Central memory CD4-positive, alpha-beta T cell (primary cell): ENCODE data around the gene BICDL1.
A peak's percentile ranks its signal among the peaks of the same experiment; 100 is the strongest.
"Not testable (repeated sequence)": the region's sequence is repeated elsewhere in the genome, so short reads cannot be mapped to it uniquely, and the experiment has no call there.

Experiments used
- DNase-seq: peaks from one replicate; pipeline ENCODE4 v3.0.0; 2022
- total RNA-seq, 3 experiments: gene quantifications; one replicate each; lab custom pipeline; 2026; lab: John Stamatoyannopoulos, UW

The BICDL1 gene
- total RNA-seq: 209 to 284 (median 228) reads per million in 3 experiments

DNA sequence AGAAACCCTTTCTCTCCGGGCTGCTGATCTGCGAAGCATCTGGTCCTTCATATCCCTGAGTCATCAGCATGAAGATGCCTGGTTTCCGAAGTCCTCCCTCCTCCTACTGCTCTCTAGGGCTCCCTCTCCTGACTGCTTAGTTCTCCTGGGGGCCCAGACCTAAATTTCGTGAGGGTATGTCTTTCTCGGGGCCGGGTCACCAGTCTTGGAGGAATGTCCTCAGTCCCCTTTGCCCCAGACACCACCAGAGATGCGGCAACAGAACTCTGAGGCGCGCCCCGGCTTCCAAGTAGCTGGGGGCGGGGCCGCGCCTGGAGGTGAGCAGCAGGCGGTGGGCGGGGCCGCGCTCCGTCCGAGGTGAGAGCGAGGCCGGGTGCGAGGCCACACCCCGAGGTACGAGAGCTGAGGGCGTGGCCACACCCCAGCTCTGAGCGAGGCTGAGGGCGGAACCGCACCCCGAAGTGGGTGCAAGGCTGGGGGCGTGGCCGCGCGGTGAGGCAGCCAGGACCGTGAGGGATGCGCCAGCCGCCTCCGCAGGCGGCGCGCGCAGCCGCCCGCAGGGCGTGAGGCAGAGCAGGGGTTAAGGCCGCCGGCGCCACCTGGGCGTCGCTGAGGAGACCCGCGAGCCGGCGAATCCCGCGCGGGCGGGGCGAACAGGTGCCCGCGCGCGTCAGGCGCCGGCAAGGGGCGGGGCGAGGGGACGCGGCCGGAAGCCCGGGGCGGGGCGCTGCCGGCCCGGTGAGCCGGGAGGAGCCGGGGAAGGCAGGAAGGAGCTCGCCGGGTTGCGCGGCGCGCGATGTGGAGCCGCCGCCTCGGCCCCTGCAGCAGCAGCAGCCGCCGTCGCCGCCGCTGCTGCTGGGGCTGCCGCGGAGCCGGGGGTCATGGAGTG is at the start of gene BICDL1:
Gene BICDL1 (plus strand): TSS at position 765 of the 889 bp plus-strand sequence. CDS start 633 bp downstream, outside the sequence.
- DNase-seq: peak; percentile 99

GRCh38 chr12:119940897-119941296 is 48.1 kb upstream of the BICDL1 start:
- no peak for DNase-seq

- DNase-seq: no peak
These were observed 46.6 kb upstream of the BICDL1 start for GRCh38 chr12:119942386-119942785.

DNA sequence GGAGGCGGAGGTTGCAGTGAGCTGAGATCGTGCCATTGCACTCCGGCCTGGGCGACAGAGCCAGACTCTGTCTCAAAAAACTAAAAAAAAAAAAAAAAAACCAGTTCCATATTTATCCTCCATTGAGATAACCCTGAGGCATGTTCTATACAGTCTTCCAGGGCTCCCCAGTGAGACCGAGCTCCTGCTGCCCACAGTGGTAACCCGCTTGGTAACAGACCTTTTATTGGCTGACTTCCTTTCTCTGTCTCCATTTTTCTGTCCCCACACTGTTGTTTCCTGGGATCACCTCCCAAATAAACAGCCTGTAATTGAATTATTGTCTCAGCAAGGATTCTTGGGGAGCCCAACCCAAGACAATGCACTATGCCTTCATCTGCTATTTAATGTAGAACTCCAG is 42.8 kb upstream of the BICDL1 start:
- DNase-seq: no peak

- DNase-seq: no peak
These were observed 39.9 kb upstream of the BICDL1 start for GRCh38 chr12:119949145-119949544.

DNA sequence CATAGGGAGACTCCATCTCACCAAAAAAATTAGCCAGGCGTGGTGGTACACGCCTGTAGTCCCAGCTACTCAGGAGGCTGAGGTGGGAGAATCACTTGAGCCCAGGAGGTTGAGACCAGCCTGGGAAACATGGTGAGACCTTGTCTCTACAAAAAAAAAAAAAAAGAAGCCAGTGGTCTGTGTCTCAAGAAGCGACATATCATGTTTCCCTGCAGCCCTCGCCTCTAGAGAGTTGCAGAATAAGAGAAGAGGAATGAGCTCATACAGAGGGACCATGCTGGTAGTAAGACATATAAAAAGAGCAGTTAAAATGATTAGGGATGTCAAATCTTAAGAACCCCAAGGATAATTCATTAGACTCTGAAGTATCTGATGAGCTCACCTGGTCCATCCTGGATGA is 39.4 kb upstream of the BICDL1 start:
- DNase-seq: no peak

DNA sequence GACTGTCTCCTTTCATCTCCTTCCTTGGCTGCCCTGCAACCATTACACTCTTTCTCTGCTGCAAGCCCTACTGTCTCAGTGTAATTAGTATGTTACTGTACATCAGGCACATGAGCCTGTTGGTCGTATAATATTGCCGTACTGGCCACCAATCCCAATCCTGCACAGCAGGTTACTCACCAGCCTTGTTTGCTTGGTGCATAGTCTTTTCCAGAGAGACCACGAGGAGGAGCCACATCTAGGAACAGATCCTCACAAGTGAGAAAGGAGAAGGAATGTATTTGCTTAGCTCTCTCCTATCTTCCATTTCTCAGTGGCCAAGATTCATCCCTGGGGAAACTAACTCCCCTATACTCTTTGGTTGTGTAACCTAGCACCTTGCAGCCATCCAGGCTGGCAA is 33.0 kb upstream of the BICDL1 start:
- DNase-seq: no peak

GRCh38 chr12:119957135-119957534 is 31.9 kb upstream of the BICDL1 start:
- DNase-seq: no peak

DNA sequence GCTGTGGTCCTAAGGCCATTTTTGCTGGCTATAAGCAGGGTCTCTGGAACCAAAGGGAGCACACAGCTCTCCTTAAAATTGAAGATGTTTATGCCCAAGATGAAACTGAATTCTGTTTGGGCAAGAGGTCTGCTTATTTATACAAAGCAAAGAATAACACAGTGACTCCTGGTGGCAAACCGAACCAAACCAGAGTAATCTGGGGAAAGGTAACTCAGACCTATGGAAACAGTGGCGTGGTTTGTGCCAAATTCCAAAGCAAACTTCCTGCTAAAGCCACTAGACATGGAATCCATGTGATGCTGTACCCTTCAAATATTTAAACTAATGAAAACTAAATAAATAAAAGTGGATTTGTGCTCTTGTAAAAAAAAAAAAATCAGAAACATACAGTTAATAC is 29.6 kb upstream of the BICDL1 start:
- no peak for DNase-seq

- no peak for DNase-seq
These were observed 24.9 kb upstream of the BICDL1 start for GRCh38 chr12:119964123-119964522.

DNA sequence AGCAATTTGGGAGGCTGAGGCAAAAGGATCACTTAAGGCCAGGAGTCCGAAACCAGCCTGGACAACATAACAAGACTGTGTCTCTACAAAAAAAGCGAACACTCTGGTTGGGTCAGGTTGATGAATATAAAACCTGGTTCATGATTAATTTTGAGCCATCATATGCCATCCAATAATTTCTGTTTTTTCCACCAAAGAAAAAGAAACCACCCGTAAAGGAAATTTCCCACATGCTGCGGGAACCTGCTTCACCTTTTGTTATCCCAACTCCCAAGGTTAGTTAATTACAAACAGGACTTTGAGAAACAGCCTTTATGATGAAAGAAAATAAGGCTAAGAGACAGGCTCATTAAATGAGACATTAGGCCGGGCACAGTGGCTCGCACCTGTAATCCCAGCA is 24.1 kb upstream of the BICDL1 start:
- no peak for DNase-seq

GRCh38 chr12:119980242-119980641 is 8.8 kb upstream of the BICDL1 start:
- no peak for DNase-seq

DNA sequence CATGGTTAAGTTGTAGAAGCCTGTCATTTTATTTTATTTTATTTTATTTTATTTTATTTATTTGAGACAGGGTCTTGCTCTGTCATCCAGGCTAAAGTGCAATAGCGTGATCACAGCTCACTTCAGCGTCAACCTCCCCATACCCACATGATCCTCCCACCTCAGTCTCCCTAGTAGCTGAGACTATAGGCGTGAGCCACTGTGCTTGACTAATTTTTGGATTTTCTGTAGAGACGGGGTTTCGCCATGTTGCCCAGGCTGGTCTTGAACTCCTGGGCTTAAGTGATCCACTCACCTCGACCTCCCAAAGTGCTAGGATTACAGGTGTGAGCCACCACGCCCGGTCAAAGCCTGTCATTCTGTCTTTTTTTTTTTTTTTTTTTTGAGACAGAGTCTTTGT is 8.3 kb upstream of the BICDL1 start:
- not testable (repeated sequence) for DNase-seq

- DNase-seq: no peak
These were observed 310 bp downstream of the BICDL1 start for GRCh38 chr12:119989361-119989730.

DNA sequence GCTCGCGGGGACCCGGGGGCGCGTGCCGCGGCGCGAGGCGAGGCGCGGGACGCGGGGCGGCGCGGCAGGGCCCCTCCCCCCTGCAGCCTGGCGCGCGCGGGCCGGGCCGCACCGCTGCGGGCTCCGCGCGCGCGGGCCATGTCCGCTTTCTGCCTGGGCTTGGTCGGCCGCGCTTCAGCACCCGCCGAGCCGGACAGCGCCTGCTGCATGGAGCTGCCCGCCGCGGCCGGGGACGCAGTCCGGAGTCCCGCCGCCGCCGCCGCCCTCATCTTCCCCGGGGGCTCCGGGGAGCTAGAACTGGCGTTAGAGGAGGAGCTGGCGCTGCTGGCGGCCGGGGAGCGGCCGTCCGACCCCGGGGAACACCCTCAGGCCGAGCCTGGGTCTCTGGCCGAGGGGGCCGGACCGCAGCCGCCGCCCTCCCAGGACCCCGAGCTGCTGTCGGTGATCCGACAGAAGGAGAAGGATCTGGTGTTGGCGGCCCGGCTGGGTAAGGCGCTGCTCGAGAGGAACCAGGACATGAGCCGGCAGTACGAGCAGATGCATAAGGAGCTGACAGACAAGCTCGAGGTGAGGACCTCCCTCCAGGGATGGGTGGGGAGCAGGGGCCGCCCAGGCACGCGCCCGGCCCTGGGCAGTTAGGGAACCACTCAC is 820 bp downstream of the BICDL1 start:
- peak; percentile 63 for DNase-seq

- DNase-seq: no peak
These were observed 1.4 kb downstream of the BICDL1 start for GRCh38 chr12:119990382-119990874.

- no peak for DNase-seq
These were observed 3.2 kb downstream of the BICDL1 start for GRCh38 chr12:119992129-119992705.

DNA sequence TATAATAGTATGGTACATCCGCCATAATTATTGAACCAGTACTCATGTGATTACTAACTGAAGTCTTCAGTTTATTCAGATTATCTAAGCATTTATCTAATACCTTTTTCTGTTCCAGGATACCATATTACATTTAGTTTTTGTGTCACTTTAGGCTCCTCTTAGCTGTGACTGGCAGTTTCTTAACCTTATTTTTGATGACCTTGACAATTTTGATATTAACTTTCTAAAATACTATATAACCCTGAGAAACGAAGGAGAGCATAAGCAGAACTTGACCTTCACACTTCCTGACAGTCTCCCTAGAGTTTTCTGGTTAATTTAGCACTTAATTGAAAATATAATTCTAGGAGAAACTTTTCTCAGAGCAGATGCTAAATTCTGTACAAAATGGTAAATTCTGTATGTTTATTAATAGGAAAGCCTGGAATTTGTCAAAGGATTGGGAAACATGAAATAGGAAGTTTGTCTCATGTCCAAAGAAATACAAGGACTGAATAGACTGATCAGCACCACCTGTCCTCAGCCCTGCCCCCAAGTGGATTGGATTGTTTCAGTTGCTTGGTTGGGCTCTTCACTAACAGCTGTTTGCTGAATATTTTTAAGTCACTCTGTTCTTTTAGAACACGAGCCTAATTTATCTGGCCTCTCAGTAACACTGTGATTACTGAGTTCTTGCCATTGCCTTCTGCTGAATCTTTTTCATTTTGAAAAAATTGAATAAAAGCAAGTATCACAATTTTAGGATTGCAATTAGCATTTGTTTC is 6.0 kb downstream of the BICDL1 start:
- DNase-seq: no peak

GRCh38 chr12:119996417-119996816 is 7.4 kb downstream of the BICDL1 start:
- no peak for DNase-seq

DNA sequence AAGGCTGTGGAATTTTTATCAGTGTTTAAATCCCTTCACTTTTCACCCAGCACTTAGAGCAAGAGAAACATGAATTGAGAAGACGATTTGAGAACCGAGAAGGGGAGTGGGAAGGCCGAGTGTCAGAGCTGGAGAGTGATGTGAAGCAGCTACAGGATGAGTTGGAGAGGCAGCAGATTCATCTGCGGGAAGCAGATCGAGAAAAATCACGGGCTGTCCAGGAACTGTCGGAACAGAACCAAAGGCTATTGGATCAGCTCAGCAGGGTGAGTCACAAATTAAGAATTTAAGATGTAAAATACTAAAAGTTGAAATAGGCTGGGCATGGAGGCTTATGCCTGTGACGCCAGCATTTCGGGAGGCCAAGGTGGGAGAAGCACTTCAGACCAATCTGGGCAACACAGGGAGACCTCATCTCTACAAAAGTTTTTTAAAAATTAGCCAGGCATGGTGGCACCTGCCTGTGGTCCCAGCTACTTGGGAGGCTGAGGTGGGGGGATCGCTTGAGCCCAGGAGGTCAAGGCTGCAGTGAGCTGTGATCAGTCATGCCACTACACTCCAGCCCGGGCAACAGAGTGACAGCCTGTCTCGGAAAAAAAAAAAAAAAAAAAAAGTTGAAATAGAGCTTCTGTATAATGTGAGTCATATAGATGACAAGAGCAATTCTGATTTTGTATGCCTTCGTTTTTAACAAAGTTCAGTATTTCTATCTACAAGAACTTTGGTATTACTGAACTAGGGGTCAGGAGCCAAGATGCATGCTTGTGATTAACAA is 9.6 kb downstream of the BICDL1 start:
- no peak for DNase-seq

DNA sequence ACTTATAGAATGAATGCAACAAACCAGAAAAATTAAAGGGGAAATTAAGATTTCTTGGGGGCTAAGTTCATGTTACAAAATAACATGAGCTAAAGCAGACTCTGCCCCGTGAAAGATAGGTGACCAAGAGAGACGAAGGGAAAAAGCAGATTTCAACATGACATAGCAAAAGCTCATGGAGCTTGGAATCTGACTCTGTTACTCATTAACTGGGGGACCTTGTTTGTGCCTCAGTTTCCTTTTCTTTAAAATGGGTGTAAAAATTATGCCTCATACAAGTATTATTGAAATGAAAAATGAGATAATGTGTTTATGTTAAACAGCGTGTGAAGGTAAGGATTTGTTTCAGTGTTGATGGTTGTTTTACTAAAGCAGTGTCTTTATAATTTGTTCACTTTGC is 11.5 kb downstream of the BICDL1 start:
- no peak for DNase-seq
